ENCODE data around the gene VPS26B.
A peak's percentile ranks its signal among the peaks of the same experiment; 100 is the strongest.
"Not testable (repeated sequence)": the region's sequence is repeated elsewhere in the genome, so short reads cannot be mapped to it uniquely, and the experiment has no call there.

VPS26B gene

DNA sequence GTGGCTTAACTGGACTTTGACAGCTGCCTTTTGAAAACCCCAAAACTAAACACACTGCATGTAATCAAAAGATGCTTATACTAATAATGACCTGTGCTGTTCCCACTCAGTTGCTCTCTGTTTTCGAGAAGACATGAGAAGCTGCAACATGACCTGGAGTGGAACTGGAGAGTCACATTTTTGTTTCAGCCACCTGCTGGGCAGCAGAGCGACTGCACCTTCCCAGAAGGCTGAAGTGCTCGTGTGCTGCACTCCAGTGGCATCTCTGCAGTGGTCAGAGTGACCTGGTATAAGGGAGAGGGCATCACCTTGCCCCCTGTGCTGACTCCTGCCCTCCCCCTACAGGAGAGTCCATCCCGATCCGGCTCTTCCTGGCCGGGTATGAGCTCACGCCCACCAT is 20.1 kb downstream of the VPS26B start:
- peak overlapping the region; percentile 41 for H3K27ac Mint-ChIP-seq
- peaks cover 2% of the 10 kb centered on the region for H3K36me3 Mint-ChIP-seq
- H3K4me3 Mint-ChIP-seq = no peak overlapping the region

DNA sequence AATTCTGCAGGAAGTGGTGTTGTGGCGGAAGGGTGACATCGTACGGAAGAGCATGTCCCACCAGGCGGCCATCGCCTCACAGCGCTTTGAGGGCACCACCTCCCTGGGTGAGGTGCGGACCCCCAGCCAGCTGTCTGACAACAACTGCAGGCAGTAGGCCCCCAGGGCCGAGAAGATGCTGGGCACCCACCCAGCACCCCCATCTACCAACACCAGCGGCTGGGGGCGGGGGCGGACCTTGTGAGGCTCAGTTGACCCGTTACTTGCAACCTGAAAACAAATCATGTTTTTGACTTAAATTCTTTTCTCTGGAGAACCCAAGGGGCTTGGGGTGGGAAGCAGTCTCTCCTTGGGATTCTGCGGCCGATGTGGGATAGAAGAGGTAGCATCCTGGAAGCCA is 21.0 kb downstream of the VPS26B start:
- Mint-ChIP-seq H3K4me3 (no peak overlapping the region), H3K4me1 (ENCODE audit: low read depth) (peaks cover 3% of the 10 kb centered on the region), H3K27me3 (no peaks in the 10 kb centered on the region), H3K9me3 (ENCODE audit: low read depth) (no peaks in the 10 kb centered on the region), H3K27ac (no peak overlapping the region), H3K36me3 (peaks cover 2% of the 10 kb centered on the region)

More for the DNA sequence above, 20.1 kb downstream of the VPS26B start:
- H3K27me3 Mint-ChIP-seq = no peaks in the 10 kb centered on the region
- H3K9me3 Mint-ChIP-seq (ENCODE audit: low read depth) = no peaks in the 10 kb centered on the region
- peaks cover 3% of the 10 kb centered on the region for H3K4me1 Mint-ChIP-seq (ENCODE audit: low read depth)

DNA sequence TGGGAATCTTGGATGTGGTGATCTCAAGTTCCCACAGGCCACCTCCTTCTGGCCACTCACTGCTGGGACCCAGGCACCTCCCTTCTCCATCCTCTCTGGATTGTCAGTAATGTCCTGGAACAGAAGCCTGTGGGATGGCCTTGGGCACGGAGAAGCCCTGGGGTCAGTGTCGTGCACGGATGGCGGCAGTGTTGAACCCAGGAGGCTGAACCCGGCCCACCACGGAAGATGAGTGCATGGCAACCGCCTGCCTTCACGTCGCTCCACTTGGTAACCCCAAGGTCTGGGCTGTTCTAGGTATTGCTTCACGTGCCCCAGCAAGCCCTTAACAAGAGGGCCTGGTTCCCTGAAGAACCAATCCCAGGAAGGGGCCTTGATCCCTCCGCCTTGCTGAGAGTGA is 21.6 kb downstream of the VPS26B start:
- peaks cover 2% of the 10 kb centered on the region for H3K36me3 Mint-ChIP-seq
- H3K27me3 Mint-ChIP-seq = no peaks in the 10 kb centered on the region
- no peak overlapping the region for H3K4me3 Mint-ChIP-seq
- H3K4me1 Mint-ChIP-seq (ENCODE audit: low read depth) = peaks cover 4% of the 10 kb centered on the region
- no peaks in the 10 kb centered on the region for H3K9me3 Mint-ChIP-seq (ENCODE audit: low read depth)
- no peak overlapping the region for H3K27ac Mint-ChIP-seq

- Mint-ChIP-seq H3K9me3 (ENCODE audit: low read depth) (no peaks in the 10 kb centered on the region), H3K27me3 (no peaks in the 10 kb centered on the region), H3K4me1 (ENCODE audit: low read depth) (peaks cover 9% of the 10 kb centered on the region), H3K27ac (peak overlapping the region; percentile 77), H3K4me3 (no peak overlapping the region), H3K36me3 (peaks cover 2% of the 10 kb centered on the region)
Observed at GRCh38 chr11:134246678-134247077, 22.2 kb downstream of the VPS26B start.

DNA sequence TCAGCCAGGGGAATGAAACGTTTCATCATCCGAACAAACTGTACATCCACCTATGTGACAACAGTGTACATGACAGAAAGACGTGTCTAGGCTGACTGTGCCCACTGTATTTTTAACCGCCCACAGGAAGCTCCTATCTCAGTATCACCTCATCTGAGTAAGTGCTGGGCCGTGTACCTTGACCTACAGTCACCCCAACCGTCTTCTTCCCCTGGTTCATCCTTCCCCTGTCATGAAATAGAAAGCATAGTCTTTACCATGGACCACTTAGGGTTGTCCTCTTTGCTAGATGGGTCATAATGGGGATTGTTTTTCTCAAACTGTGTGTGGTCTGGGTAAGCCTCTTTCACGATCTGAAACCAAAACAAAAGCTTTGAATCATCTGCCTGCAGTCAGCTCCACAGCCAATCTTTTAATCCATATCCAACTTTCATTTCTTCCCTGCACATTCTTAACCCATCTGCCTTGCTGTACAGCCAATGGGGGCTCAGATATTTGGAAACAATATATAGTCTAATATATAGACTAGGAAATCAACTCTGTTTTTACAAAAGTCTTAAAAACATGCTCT is 24.5 kb downstream of the VPS26B start:
- H3K4me3 Mint-ChIP-seq = no peak overlapping the region
- H3K4me1 Mint-ChIP-seq (ENCODE audit: low read depth) = peaks cover 19% of the 10 kb centered on the region
- peaks cover 2% of the 10 kb centered on the region for H3K36me3 Mint-ChIP-seq
- H3K9me3 Mint-ChIP-seq (ENCODE audit: low read depth) = no peaks in the 10 kb centered on the region
- H3K27me3 Mint-ChIP-seq = no peaks in the 10 kb centered on the region
- peak overlapping the region; percentile 75 for H3K27ac Mint-ChIP-seq

DNA sequence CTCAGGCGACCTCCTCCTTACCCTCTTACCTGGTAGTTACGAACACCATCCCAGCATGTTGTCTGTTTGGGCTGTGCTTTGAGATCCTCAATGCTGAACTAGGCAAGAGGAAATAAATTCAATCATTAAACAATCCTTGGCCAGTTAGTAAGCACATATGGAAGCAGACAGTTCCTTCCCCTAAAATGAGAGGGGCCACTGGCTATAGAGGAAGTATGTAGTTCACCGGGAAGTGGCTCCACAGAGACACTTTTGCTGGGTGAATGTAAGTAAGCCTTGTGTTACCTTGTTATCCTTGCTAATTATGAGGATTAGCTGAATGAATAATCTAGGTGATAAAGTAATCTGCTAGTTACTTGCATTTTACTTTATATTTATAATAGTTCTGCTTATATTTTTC is 25.8 kb downstream of the VPS26B start:
- peak overlapping the region; percentile 50 for H3K27ac Mint-ChIP-seq
- no peak overlapping the region for H3K4me3 Mint-ChIP-seq
- H3K9me3 Mint-ChIP-seq (ENCODE audit: low read depth) = no peaks in the 10 kb centered on the region
- peaks cover 27% of the 10 kb centered on the region for H3K4me1 Mint-ChIP-seq (ENCODE audit: low read depth)
- peaks cover 2% of the 10 kb centered on the region for H3K36me3 Mint-ChIP-seq
- H3K27me3 Mint-ChIP-seq = no peaks in the 10 kb centered on the region

GRCh38 chr11:134250675-134251074 is 26.2 kb downstream of the VPS26B start:
- Mint-ChIP-seq H3K4me1 (ENCODE audit: low read depth) (peaks cover 30% of the 10 kb centered on the region), H3K4me3 (no peak overlapping the region), H3K27me3 (no peaks in the 10 kb centered on the region), H3K36me3 (peaks cover 2% of the 10 kb centered on the region), H3K9me3 (ENCODE audit: low read depth) (no peaks in the 10 kb centered on the region), H3K27ac (peak overlapping the region; percentile 89)

- Mint-ChIP-seq H3K27ac (peak overlapping the region; percentile 89), H3K36me3 (peaks cover 2% of the 10 kb centered on the region), H3K4me3 (peak overlapping the region; percentile 96), H3K9me3 (ENCODE audit: low read depth) (no peaks in the 10 kb centered on the region), H3K27me3 (no peaks in the 10 kb centered on the region), H3K4me1 (ENCODE audit: low read depth) (peaks cover 33% of the 10 kb centered on the region)
Observed at GRCh38 chr11:134252346-134253187, 28.1 kb downstream of the VPS26B start.

DNA sequence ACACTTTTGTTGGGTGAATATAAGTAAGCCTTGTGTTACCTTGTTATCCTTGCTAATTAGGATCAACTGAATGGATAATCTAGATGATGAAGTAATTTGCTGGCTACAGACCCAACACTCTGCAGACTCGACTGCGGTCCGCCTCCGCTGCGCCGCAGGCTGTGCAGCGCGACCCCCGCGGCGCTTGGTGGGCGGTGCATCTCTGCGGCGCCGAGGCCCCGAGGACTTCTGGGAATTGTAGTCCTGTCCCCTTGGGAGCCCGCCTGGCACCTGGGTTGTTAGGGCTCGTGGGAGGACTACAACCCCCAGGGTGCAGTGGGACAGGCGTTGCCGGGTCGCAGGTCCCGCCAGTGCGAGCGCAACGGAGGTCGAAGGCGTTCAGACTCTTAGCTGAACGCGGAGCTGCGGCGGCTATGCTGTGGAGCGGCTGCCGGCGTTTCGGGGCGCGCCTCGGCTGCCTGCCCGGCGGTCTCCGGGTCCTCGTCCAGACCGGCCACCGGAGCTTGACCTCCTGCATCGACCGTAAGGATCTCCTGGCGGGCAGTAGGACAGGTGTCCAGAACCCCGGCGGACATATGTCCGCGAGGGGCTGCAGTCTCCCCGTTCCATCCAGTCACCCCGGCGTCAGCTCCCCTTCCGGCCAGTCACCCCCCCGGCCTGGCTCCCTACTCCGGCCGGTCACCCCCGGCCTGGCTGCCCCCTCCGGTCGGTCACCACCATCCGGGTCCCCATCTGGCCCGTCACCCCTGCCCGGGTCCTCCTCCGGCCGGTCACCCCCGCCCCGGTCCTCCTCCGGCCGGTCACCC is 28.9 kb downstream of the VPS26B start, which contains the start of the genes ACAD8 and THYN1:
TSS of gene ACAD8 (plus strand) at position 381 of the 806 bp plus-strand sequence. CDS start at position 414, 33 bp downstream.
TSS of gene THYN1 (minus strand) at position 165 of the 806 bp plus-strand sequence. CDS start 470 bp downstream, outside the sequence.
- Mint-ChIP-seq H3K27ac (peak within 1 kb of the TSS; percentile 89), H3K4me3 (peak within 1 kb of the TSS; percentile 96), H3K36me3 (peaks cover 2% of the 10 kb centered on the region), H3K27me3 (no peaks in the 10 kb centered on the region), H3K4me1 (ENCODE audit: low read depth) (peaks cover 34% of the 10 kb centered on the region), H3K9me3 (ENCODE audit: low read depth) (no peaks in the 10 kb centered on the region)

DNA sequence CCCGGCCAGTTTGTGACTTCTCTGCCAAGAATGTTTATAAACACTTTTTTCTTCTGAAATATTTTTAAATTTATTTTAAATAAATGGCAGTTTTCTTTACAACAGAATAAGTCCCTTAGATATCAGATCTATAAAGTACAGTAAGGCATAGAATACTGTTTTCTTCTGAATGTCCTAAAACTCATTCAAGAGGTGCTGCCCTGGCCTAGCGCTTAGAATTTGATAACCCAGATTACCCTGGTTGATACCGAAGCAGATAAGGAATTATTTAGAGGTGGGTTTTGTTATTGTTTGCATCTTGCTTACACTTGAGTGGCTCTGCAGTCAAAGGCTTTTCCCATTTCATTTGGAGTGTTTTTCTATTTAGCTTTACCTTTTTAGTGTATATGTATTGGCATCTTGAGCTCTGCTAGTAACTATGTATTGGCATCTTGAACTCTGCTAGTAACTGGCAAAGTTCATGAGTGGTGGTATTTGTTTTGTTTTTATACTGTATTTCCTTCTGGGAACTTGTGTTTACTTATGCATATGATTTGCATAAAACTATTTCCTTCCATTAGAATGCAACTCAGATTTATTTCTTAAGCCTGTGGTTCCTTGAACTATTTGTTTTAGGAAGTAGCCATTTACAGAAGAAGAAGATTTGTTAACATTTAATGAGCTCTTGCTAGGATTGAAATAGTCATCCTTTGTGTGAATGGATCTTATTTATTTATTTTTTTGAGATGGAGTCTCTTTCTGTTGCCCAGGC is 30.1 kb downstream of the VPS26B start:
- peak overlapping the region; percentile 96 for H3K4me3 Mint-ChIP-seq
- H3K4me1 Mint-ChIP-seq (ENCODE audit: low read depth) = peaks cover 32% of the 10 kb centered on the region
- H3K27ac Mint-ChIP-seq = no peak overlapping the region
- H3K36me3 Mint-ChIP-seq = no peaks in the 10 kb centered on the region
- no peaks in the 10 kb centered on the region for H3K27me3 Mint-ChIP-seq
- H3K9me3 Mint-ChIP-seq (ENCODE audit: low read depth) = no peaks in the 10 kb centered on the region

GRCh38 chr11:134255184-134255561 is 30.7 kb downstream of the VPS26B start:
- not testable (repeated sequence) for H3K9me3 Mint-ChIP-seq (ENCODE audit: low read depth); H3K27me3 Mint-ChIP-seq; H3K27ac Mint-ChIP-seq; H3K4me3 Mint-ChIP-seq; H3K36me3 Mint-ChIP-seq
- H3K4me1 Mint-ChIP-seq (ENCODE audit: low read depth) = peaks cover 32% of the 10 kb centered on the region

- Mint-ChIP-seq H3K36me3 (no peaks in the 10 kb centered on the region), H3K9me3 (ENCODE audit: low read depth) (no peaks in the 10 kb centered on the region), H3K27ac (no peak overlapping the region), H3K27me3 (no peaks in the 10 kb centered on the region), H3K4me3 (no peak overlapping the region), H3K4me1 (ENCODE audit: low read depth) (peaks cover 21% of the 10 kb centered on the region)
Observed at GRCh38 chr11:134257101-134257500, 32.6 kb downstream of the VPS26B start.

GRCh38 chr11:134258577-134258976 is 34.1 kb downstream of the VPS26B start:
- H3K27me3 Mint-ChIP-seq = no peaks in the 10 kb centered on the region
- H3K4me1 Mint-ChIP-seq (ENCODE audit: low read depth) = peaks cover 16% of the 10 kb centered on the region
- H3K36me3 Mint-ChIP-seq = no peaks in the 10 kb centered on the region
- no peak overlapping the region for H3K4me3 Mint-ChIP-seq
- no peak overlapping the region for H3K27ac Mint-ChIP-seq
- H3K9me3 Mint-ChIP-seq (ENCODE audit: low read depth) = no peaks in the 10 kb centered on the region

GRCh38 chr11:134260503-134260902 is 36.0 kb downstream of the VPS26B start:
- Mint-ChIP-seq H3K36me3 (no peaks in the 10 kb centered on the region), H3K4me3 (no peak overlapping the region), H3K27me3 (no peaks in the 10 kb centered on the region), H3K4me1 (ENCODE audit: low read depth) (peaks cover 6% of the 10 kb centered on the region), H3K27ac (no peak overlapping the region), H3K9me3 (ENCODE audit: low read depth) (no peaks in the 10 kb centered on the region)

Data from activated naive CD8-positive, alpha-beta T cell (primary cell).